Stimulated activated CD4-positive, alpha-beta T cell treated with anti-CD3 and anti-CD28 coated beads, Interleukin-1b, Interleukin-23, amount 100 ng/mL, for 24 hours (primary cell): ENCODE data around the gene ALG9.
"Not testable (repeated sequence)": the region's sequence is repeated elsewhere in the genome, so short reads cannot be mapped to it uniquely, and the experiment has no call there.

Experiments
- DNase-seq, 4 experiments: peaks; one replicate each; pipeline ENCODE4 v3.0.0-alpha.2; 2020; ENCODE audit warnings: low read depth in 4 of 4, low spot score in 1 of 4

ALG9 gene

GRCh38 chr11:111870886-111871692, at the start of gene ALG9:
Gene ALG9 (minus strand): TSS chr11:111871581. CDS start chr11:111871482, 99 bp downstream.
- peak; percentile 77 to 91 (median 84) for DNase-seq

GRCh38 chr11:111920908-111921307, 49.5 kb upstream of the ALG9 start:
- no peak for DNase-seq

GRCh38 chr11:111918390-111919256, 47.2 kb upstream of the ALG9 start, which contains the start of gene C11orf52:
Gene C11orf52 (plus strand): TSS chr11:111918913. CDS start chr11:111918973, 60 bp downstream.
- no peak for DNase-seq

DNA sequence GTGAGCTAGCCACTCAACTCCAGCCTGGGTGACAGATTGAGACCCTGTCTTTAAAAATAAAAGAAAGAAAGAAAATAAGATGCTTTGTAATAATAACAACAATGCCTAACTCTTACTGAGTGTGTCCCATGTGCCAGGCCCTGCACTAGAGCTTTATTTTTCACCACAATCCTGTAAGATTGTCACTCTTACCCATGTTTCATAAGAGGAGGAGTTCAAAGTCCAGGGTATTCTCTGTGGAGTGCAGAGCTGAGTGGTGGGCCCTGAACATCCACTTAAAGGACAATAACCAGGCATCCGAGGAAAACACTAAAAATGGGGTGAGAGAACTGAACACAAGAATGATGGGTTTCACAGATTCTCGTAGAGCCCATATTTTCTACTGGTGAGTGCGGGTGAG, 46.4 kb upstream of the ALG9 start:
- no peak for DNase-seq

GRCh38 chr11:111917312-111917711, 45.9 kb upstream of the ALG9 start:
- DNase-seq, result no peak

DNA sequence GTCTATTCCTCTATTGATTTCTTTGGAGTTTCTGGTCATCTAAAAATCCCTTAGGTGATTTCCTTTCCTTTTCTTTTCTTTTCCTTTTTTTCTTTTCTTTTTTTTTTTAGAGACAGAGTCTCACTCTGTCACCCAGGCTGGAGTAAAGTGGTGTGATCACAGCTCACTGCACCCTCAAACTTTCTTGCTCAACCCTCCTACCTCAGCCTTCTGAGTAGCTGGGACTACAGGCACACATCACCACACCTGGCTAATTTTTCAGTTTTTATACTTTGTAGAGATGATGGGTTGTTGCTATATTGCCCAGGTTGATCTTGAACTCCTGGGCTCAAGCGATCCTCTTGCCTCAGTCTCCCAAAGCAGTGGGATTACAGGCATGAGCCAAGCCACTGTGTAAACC, 45.4 kb upstream of the ALG9 start:
- no peak for DNase-seq

- DNase-seq, result no peak
Observed at GRCh38 chr11:111913997-111914396, 42.6 kb upstream of the ALG9 start.

DNA sequence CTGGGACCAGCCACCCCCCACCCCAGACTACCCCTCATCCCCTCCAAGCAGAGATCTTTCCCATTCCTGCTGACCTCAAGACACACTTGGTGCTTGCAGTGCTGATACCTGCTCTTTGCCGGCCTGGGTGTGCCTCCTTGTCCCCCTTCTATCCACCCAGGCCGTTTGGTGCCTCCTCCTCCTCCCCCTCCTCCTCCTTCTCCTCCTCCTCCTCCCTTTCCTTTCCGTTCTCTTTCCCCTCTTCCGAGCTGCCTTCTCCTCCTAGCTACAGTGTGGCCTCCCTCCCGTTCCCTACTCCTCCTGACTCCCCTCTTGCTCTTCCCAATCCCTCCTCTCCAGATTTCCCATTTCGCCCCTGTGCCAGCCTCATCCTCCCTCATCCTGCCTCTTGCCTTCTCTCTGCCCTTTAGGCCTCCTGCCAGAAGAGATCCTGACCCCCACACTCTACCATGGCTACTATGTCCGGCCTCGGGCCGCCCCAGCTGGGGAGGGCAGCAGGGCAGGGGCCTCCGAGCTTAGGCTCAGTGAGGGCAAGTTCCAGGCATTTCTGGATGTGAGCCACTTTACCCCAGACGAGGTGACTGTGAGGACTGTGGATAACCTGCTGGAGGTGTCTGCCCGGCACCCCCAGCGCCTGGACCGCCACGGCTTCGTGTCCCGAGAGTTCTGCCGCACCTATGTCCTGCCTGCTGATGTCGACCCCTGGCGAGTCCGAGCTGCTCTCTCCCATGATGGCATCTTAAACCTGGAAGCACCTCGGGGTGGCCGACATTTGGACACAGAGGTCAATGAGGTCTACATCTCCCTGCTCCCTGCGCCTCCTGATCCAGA, 41.9 kb upstream of the ALG9 start:
- DNase-seq, result no peak

- DNase-seq, result no peak
Observed at GRCh38 chr11:111912535-111912934, 41.2 kb upstream of the ALG9 start, which contains the start of gene HSPB2. Gene HSPB2 (plus strand): TSS chr11:111912734. CDS start chr11:111912830, 96 bp downstream.

GRCh38 chr11:111911563-111912401, 40.4 kb upstream of the ALG9 start, which contains the start of gene CRYAB:
Gene CRYAB (minus strand): TSS chr11:111911770. CDS start chr11:111911724, 46 bp downstream.
- DNase-seq, result no peak

DNA sequence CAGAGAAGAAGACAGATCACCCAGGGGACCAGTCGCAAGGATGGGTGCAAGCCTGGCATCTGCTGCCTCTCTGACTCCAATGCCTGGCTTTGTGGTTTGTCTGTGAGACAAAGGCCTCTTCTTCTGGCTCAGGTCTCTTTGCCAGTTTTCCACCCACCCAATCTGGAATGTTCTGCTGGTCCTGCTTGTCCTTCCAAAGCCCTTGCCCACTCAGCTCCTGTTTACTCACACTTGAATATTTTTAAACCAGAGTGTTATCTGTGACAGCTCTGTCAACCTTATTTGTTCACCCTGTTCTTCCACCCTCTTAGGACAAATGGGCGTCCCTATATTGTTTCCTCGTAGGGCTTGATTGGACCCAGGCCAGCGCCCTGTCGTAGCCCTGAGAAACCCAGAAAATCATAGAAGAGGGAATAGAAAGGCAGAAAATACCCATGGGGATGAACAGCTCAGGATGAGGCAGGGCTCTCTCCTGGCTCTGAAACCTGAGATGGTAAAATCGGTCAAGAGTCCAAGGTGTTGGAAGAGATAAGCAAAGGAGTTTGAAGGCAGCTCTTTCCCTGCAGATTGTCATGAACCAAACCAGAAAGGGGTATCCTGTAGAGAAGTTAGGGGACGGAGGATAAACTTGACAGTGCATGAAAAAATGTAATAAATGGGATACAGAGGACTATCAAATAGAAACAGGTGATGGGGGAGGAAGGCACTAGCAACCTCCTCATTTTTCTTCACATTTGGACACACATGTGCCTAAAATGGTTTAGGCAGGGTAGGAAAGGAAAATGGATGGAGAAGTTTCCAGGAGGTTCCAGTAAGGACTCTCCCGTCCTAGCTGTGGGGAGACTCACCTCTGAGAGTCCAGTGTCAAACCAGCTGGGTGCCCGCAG, 39.5 kb upstream of the ALG9 start:
- no peak for DNase-seq

DNA sequence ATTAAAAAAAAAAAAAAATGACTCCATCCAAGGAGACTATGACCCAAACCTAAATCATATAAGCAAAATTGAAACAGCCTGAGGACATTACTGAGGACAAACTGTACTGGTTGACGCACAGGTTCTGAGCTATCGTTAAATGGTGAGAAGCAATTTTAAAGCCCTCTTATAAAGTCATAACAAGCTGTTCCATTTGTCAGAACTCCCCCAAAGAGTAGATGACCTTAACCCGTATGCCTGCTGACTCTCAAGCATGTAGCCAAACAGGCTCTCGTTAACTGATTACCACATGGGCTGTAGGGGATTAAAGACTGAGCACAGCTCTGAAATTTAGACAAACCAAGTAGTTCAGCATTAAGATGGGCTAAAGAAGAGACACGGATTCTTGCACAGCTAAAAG, 38.0 kb upstream of the ALG9 start:
- DNase-seq, result no peak

DNA sequence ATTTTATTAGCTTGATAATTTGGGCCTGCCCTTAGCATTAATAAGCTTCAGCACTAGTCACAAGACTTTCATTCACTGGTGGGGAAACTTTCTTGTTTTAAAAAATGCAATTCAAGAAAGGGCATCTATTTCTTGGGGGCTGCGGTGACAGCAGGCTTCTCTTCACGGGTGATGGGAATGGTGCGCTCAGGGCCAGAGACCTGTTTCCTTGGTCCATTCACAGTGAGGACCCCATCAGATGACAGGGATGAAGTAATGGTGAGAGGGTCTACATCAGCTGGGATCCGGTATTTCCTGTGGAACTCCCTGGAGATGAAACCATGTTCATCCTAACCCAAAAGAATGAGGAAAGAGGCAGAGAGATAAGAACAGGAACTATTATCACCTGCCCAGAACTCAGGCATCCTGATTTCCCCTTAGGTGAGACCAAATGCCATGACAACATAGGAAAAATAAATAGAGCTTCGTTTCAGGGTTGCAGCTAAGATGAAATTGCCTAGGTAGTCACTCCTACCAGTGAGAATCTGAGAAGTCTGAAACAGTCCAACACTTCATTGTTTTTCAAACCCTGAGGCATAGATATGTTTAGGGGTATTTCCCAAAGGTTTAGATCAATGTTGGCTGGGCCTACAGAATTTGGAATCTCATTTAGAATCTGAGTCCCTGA, 37.4 kb upstream of the ALG9 start:
- DNase-seq, result no peak

GRCh38 chr11:111906680-111907079, 35.3 kb upstream of the ALG9 start:
- no peak for DNase-seq

DNA sequence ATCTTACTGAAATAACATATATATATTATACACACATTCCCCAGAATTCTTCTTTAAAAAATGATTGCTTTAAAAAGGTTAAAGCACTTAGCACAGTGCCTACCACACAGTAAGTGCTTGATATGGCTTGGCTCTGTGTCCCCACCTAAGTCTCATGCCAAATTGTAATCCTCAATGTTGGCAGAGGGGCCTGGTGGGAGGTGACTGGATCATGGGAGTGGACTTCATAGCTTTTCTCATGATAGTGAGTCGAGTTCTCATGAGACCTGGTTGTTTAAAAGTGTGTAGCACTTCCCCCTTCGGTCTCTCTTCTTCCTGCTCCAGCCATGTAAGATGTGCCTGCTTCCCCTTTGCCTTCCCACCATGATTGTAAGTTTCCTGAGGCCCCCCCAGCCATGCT, 34.0 kb upstream of the ALG9 start:
- DNase-seq, result no peak

DNA sequence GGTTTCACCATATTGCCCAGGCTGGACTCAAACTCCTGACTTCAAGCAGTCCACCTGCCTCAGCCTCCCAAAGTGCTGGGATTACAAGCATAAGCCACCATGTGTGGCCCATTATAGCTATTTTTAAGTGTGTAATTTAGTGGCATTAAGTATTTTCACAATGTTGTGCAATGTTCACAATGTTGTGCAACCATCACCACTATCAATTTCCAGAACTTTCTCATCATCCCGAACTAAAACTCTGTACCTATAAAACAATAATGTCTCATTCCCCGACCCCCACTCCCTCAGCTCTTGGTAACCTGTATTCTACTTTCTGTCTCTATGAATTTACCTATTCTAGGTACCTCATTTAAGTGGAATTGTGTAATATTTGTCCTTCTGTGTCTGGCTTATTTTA, 15.5 kb upstream of the ALG9 start:
- DNase-seq, result no peak

GRCh38 chr11:111886032-111886431, 14.7 kb upstream of the ALG9 start:
- no peak for DNase-seq

DNA sequence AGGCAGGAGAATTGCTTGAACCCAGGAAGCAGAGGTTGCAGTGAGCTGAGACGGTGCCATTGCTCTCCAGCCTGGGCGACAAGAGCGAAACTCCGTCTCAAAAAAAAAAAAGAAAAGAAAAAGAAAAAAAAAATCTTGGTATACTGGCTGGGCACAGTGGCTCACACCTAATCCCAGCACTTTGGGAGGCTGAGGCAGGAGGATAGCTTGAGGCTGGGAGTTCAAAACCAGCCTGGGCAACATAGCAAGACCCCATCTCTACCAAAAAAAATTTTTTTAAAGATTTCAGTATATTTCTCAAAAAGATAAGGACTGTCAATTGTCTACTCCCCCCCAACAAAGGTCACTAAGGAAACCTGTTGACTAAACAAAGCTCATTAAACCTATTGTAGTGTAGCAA, 13.7 kb upstream of the ALG9 start:
- DNase-seq, result not testable (repeated sequence)

DNA sequence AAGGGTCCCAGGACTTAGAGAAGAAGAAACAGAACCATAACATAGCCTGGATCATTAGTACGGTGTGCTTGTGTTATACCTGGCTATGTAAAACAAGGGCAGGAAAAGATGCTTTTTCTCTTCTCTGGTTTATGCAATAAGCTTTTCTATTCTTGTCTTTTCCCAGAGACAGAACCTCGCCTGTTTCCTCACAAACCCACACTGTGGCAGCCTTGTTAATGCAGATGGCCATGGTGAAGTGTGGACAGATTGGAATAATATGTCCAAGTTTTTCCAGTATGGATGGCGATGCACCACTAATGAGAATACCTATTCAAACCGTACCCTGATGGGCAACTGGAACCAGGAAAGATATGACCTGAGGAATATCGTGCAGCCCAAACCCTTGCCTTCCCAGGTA, 10.8 kb upstream of the ALG9 start:
- no peak for DNase-seq
